ENCODE data around the gene POLRMT.
"Not testable (repeated sequence)": the region's sequence is repeated elsewhere in the genome, so short reads cannot be mapped to it uniquely, and the experiment has no call there.

Gene POLRMT

DNA sequence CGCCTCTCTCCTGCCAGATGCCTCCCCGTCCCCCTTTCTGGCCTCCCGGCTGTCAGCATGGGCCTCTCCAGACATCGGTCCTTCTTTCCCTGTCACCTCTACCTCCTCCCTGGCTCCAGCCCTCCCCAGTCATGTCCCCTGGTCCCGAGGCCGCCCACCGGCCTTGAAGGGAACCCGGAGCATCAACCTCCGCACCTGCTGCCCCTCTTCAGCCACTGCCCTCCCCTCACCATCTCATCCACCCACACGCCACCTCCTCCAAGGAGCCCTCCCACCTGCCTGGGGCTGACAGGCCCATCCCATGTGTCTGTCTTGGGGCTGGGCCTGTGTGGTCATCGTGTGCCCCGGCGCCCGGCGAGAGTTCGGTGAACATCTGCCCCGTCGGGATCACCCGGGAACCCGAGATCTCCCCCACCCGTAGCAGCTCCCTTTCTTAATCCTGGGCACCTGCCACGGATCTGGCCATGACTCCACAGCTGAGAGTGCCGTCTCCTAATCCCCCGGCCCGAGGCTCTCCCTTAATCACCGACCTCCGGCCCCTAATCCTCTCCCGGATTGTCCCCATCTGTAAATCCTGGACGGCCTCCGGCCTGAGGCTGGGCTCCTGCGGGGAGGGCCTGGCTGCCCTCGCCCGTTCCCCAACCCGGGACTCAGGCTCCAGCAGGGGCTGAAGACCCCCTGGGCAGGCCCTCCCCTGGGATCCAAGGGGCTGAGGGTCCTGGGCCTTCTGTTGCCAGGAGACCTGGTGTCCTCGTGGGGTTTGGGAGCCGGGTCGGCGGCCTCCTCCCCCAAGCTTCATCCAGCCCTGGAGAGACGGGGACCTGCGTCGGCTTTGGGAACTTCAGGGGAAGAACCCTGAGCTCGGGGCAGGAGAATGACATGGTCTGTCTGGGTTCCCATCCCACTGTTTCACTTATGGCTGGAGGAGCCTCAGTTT lies 37.7 kb downstream of the POLRMT start:
- in situ Hi-C loops (cut with MboI; ENCODE audit: low sequenced_read_pairs), result no loop called here

DNA sequence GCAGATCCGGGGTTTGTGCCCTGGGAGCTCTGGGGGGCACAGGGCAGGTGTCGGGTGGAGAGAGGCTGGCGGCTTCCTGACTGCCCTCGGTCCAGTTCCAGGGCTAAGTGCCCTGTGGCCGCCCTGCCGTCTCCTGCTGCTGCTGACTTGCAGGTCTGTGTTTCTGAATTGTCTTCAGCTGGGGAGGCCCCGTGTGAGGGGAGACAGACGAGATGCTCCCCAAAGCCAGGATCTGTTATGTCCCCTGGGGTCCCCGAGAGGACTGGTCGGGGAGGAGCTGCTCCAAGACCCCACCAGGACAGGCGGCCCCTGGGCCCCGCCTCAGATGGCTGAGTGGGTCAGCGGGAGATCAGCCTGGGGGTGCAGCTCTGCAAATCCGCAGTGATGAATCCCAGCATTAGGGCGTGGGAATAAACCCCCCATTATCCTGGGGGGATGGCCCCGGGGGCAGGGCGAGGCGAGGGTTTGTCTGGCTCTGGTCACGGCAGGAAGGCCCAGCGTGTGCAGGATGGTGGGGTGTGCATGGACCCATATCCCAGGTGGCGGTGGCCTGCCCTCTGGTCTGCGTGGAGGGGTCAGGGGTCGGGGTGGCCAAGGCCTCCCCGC lies 39.0 kb downstream of the POLRMT start:
- in situ Hi-C loops (cut with MboI; ENCODE audit: low sequenced_read_pairs), result no loop called here

DNA sequence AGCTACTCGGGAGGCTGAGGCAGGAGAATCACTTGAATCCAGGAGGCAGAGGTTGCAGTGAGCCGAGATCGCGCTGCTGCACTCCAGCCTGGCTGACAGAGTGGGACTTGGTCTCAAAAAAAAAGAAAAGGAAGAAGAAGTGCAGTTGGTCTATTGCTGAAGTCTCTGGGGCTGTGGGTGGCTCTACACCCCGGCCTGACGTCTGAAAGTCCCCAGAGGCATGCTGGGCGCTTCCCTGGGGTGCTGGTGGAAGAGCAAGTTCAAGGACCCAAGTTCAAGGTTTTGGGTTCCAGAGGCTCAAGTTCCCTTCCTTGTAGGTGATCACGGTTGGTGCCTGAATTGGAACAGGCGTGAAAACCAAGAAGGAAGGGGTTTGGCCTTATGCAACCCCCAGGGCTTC lies 39.8 kb downstream of the POLRMT start:
- in situ Hi-C loops (cut with MboI; ENCODE audit: low sequenced_read_pairs), result no loop called here

DNA sequence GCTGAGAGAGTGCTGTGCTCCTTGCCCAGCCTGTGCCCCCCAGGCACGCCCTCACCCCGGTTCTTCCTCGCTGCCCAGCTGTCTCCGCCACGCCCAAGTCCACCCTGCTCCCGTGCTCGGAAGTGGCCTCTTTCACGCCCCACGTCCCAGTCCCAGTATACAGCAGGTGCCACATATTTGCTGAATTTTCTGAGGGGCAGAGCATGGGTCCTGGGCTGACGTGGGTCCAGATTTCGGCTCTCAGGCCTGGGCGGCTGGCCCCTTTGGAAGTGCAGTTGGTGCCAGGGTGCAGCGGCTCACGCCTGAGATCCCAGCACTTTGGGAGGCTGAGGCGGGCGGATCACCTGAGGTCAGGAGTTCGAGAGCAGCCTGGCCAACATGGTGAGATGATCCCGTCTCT lies 40.3 kb downstream of the POLRMT start:
- in situ Hi-C loops (cut with MboI; ENCODE audit: low sequenced_read_pairs), result no loop called here

DNA sequence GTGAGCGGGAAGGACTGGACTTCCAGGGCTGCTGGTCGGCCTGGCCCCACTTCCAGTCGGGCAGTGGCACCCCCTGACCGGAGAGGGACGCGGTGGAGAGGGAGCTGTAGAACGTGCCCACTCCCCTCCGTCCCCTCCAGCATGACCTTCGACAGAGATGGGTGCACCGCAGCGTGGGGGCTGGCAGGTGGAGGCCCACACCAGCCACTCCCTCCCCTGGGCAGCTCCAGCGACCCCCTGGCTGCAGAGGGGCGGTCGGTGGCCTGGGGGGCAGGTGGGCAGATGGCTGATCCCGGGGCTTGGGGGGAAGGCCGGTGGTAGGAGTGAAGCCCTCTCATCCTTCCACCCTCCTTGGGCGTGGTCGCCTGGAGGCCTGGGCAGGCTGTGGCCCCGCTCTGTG lies 41.2 kb downstream of the POLRMT start:
- in situ Hi-C loops (cut with MboI; ENCODE audit: low sequenced_read_pairs), result no loop called here

DNA sequence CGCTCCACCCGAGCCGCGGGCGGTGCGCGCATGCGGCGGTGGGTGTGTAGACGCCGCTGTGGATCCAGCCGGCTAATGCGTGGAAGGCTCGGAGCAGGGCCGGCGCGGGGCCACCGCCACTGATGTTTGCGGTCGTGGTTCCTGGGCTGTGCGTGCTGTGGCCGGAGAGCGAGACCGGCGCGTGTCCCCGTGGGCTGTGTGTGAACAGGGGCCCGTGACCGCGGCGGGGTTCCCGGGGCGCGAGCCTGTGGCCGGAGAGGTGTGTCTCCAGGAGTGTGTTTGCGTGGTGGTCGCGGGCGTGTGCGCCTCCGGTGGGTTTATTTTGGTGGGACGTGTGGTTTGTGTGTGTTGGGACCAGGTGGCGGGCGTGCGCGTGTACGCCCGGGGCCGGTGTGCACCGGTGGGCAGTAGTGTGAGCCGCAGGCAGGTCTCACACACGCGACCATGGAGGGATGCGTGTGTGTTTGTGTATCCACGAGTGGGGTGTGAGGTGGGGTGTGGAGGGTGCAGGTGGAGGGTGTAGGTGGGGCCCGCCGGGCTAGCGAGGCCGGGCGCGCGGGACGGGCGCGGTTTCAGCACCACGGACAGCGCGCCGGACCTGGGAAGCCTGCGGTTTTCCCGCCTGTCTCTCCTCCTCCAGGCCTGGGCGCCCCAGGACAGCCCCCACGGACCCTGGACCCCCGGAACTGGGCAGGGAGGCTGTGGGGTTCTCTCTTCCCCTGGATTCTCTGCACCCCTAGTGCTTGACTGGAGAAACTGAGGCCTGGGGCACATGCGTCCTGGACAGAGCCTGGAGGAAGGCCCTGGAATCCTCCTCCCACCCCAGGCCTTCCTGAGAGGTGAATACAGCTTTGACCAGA lies 42.0 kb downstream of the POLRMT start:
- in situ Hi-C loops (cut with MboI; ENCODE audit: low sequenced_read_pairs), result no loop called here

DNA sequence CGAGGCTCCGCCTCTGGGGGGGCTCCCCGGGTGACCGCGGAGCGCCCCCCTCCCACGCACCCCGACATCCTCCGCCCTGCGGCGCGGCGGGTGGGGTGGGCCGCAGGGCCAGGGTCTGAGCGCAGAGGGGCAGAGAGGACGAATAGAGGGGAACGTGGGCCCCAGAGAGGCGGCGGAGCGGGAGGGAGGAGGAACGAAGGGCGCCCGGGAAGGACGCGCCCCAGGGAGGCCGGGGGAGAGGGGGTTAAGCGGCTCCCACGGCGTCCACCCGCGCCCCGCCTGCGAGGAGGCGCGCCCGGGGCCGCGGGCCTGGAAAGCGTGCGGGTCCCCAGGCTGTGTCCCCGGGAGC lies 42.6 kb downstream of the POLRMT start:
- in situ Hi-C loops (cut with MboI; ENCODE audit: low sequenced_read_pairs), result no loop called here

DNA sequence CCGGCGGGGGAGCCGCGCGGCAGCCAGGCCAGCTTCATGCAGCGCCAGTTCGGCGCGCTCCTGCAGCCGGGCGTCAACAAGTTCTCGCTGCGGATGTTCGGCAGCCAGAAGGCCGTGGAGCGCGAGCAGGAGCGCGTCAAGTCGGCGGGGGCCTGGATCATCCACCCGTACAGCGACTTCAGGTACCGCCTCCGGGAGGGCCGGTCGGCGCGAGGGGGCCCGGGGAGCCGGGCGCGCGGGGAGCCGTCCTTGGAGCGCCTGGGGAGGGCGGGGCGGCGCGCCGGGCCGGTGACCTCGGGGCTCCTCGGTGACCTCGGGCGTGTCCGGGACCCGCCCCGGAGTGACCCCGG lies 43.0 kb downstream of the POLRMT start:
- in situ Hi-C loops (cut with MboI; ENCODE audit: low sequenced_read_pairs), result no loop called here

DNA sequence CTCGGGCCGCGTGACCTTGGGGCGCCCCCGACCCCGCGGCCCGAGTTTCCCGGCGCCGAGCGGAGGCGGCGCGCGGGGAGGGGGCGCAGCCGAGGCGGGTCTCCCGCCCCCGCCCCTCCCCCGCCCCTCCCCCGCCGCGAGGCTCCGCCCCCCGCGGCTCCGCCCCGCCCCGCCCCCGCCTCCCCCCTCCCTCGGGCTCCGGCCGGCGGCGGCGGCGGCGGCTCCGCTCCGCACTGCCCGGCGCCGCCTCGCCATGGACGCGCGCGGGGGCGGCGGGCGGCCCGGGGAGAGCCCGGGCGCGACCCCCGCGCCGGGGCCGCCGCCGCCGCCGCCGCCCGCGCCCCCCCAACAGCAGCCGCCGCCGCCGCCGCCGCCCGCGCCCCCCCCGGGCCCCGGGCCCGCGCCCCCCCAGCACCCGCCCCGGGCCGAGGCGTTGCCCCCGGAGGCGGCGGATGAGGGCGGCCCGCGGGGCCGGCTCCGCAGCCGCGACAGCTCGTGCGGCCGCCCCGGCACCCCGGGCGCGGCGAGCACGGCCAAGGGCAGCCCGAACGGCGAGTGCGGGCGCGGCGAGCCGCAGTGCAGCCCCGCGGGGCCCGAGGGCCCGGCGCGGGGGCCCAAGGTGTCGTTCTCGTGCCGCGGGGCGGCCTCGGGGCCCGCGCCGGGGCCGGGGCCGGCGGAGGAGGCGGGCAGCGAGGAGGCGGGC lies 43.5 kb downstream of the POLRMT start, which contains the start of gene HCN2:
Gene HCN2, plus strand, starts transcription at position 189 of the 703 bp plus-strand sequence. Its CDS starts 65 bp downstream, at position 254.
- in situ Hi-C loops (cut with MboI; ENCODE audit: low sequenced_read_pairs), result no loop called here

DNA sequence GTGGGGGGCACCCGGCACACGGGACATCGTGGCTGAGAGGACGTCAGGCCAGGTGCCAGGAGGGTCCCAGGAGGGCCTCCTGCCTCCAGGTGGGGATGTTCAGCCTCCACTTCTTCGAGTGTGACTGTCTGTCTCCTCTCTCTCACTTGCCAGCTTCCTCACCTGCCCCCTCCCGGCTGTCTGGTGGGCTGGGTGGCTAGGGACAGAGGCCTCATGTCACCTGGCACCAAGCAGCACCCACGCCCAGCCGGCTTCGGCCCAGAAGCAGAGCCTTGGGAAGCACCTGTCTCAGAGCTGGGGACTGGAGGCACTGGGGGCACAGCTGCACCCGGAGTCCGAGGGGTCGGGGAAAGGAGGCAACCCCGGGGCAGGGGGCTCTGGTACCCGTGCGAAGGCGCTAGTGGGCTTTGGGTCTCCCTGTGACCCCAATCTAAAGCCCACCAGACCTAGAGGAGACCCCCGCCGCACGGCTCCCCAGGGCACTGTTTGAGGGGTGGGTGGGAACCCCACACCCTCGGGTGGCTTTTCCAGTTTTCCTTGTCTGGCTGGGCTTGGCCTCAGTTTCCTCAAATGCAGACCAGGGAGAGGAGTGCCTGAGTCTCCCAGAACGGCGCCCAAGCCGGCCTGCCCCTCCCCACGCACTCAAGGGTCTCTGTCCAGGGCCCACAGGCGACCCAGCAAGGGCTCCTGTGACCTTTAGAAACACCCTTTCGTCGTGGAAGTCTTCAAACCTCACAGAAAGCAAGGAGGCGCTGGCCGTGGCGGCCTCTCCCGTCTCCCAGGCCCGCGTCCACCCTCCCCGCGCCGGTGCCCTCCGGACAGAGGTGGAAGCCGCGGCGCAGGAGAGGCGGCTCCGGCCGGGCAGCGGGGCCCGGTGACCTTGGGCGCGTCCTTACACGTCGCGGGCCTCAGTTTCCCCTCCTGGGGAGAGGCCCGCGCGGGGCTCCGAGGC lies 44.3 kb downstream of the POLRMT start:
- in situ Hi-C loops (cut with MboI; ENCODE audit: low sequenced_read_pairs), result no loop called here

DNA sequence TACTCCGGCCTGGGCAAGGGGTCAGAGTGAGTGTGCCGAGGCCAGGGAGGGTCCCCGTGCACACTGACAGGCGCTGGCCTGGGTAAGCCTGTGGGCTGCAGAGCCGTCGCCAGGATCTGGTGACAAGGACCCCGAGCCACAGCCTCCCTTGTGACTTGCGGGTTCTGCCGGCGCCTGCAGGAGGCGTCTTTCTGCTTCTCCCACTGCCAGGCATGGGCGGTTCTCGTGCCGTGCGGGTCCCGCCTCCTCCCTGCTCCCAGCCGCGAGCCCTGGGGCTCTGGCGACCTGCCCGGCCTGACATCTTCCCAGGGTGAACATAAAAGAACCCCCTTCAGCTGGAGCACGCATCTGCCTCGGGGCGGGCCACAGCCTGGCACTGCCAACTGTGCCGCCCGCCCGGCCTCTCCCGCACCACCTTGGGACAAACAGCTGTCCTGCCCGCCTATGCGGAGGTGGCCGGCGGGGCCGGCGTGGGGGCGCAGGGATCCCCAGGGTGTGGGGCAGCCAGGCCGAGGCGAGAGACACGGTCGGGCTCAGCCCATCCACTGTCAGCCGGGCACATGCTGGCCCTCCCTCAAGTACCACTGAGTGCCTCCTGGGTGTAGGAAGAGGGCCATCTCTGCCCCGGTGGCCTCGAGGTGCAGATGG lies 45.1 kb downstream of the POLRMT start:
- in situ Hi-C loops (cut with MboI; ENCODE audit: low sequenced_read_pairs), result no loop called here

DNA sequence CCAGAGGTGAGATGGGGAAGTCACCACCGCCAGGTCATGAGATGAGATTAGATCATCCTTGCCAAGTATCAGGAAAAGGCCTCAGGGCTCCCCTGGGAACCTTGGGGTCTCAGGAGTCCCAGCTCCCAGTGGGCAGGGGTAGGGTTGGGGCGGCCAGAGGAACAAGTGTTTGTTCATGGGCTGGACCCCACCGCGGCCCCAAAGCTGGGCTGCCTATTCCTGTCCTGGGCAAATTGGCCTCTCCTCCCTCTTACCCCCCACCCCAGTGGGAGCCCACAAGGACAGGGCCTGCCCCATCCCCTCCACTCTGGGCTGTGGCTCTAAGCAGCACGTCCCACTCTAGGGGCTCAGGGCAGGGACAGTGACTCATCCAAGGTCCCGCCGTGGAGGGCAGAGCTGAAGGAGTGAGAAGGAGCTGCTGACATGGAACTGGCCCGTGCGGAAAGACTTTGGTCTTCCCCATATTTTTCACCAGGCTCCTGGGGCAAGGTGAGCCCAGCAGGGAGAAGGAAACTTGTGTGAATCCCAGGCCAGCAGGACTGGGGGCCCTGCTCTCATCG lies 47.7 kb downstream of the POLRMT start:
- in situ Hi-C loops (cut with MboI; ENCODE audit: low sequenced_read_pairs), result no loop called here

DNA sequence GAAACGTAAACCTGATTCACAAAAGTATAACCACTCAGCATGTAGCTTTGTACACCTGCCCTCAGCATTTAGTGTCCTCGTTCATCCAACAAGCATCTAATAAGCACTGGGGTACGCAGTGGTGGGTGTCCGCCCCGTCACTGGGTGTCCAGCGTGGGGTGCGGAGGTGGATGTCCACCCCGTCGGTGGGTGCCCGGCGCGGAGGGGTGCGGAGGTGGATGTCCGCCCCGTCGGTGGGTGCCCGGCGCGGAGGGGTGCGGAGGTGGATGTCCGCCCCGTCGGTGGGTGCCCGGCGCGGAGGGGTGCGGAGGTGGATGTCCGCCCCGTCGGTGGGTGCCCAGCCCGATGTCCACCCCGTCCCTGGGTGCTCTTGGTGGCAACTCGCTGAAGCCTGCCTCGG lies 48.2 kb downstream of the POLRMT start:
- in situ Hi-C loops (cut with MboI; ENCODE audit: low sequenced_read_pairs), result not testable (repeated sequence)

DNA sequence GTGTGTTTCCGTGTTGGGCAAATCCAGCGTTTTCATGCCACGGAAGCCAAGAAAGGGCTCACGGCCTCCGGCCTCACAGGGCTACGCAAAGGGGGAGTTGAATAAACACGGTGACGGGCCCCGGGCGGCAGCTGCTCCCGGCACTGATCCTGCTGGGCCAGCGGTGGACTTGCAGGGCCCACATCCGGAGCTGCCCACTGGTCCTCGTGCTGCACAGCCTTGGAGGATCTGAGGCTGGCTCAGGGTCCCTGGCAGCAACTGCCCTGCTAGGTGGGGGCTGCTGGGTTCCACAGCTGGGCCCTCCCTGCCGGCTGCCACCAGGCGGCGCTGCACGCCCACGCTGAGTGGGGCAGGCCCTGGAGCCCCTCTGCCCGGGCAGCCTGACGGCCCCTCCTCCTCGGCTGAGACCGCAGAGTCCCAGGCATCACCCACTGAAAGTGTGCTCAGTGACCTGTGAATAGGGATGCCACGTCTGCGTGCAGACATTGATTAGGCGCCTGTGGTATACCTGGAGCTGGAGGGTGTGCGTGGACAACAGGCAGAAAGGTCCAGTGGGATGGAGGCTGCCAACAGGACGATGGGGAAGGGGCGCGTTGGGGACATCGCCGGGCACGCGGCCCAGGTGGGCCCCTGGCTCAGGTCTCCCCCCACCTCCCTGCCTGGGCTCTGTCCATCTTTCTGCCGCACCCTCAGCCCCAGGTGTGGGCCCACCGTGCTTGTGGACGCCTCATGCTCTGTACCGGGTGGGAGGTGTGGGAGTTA lies 48.9 kb downstream of the POLRMT start:
- in situ Hi-C loops (cut with MboI; ENCODE audit: low sequenced_read_pairs), result no loop called here

DNA sequence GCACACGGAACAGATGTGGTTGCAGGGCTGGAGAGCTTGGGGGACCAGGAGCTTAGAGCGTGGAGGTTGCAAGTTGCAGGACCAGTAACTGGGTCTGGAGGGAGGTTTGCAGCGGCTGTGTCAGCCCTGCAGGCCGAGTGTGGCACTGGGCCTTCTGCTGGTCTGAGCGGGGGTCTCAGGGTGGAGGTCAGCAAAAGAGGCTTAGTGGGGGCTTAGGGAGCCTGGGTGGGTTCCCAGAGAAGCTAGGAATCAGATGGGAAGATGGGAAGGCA lies 49.4 kb downstream of the POLRMT start:
- in situ Hi-C loops (cut with MboI; ENCODE audit: low sequenced_read_pairs), result no loop called here

DNA sequence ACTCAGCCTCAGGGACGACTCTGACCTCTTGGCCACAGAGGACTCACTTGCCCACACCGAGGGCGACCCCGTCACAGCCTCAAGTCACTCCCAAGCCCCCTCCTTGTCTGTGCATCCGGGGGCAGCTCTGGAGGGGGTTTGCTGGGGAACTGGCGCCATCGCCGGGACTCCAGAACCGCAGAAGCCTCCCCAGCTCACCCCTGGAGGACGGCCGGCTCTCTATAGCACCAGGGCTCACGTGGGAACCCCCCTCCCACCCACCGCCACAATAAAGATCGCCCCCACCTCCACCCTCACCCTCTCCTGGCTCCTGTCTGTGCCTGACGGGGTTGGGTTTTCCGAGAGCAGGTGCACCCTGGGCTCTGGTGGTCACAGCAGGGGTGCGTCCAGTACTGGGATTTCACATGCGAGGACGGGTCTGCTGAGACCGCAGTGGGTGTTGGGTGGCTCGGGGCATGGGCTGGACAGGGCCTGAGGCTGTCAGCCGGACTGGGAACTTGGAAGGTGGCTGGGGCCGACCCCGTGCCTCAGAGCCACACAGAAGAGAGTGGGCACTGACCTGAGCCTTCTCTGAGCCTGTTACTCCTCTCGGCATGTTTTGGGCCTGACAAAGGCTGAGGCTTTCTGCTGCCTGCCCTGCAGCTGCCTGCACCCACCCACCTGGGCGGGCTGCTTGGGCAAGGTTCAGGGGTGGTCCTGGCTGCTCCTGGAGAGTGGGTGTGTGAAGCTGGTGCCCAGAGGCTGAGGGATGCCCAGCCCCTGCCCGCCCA lies 50.0 kb downstream of the POLRMT start:
- in situ Hi-C loops (cut with MboI; ENCODE audit: low sequenced_read_pairs), result no loop called here

DNA sequence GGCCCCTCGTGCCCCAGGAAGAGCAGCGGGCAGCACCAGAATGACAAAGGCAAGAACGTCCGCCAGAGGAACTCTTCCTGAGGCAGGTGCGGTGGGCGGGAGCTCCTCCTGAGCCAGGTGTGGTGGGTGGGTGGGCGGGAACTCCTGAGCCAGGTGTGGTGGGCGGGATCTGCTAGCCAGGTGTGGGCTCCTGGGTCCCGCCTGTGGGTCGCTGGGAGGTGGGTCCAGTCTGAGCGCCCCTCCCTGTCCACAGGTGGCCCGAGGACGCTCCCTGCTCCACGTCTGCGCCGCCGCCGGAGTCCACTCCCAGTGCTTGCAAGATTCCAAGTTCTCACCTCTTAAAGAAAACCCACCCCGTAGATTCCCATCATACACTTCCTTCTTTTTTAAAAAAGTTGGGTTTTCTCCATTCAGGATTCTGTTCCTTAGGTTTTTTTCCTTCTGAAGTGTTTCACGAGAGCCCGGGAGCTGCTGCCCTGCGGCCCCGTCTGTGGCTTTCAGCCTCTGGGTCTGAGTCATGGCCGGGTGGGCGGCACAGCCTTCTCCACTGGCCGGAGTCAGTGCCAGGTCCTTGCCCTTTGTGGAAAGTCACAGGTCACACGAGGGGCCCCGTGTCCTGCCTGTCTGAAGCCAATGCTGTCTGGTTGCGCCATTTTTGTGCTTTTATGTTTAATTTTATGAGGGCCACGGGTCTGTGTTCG lies 50.7 kb downstream of the POLRMT start:
- in situ Hi-C loops (cut with MboI; ENCODE audit: low sequenced_read_pairs), result no loop called here
